GM18508 (cell line): ENCODE results near the gene ETFDH.
"Not testable (repeated sequence)": the region's sequence is repeated elsewhere in the genome, so short reads cannot be mapped to it uniquely, and the experiment has no call there.

Experiments
- ATAC-seq: cut with Tn5 transposase; IDR thresholded peaks from one replicate; pipeline ENCODE4 v1.9.1; 2021; ENCODE audit warnings: moderate number of reproducible peaks; ENCODE audit not compliant: insufficient read depth, unreplicated experiment

Gene ETFDH

DNA sequence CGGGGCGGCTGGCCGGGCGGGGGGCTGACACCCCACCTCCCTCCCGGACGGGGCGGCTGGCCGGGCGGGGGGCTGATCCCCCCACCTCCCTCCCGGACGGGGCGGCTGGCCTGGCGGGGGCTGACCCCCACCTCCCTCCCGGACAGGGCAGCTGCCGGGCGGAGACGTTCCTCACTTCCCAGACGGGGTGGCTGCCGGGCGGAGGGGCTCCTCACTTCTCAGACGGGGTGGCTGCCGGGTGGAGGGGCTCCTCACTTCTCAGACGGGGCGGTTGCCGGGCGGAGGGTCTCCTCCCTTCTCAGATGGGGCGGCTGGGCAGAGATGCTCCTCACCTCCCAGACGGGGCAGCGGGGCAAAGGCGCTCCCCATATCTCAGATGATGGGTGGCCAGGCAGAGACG, 74.4 kb downstream of the ETFDH start:
- not testable (repeated sequence) for ATAC-seq

DNA sequence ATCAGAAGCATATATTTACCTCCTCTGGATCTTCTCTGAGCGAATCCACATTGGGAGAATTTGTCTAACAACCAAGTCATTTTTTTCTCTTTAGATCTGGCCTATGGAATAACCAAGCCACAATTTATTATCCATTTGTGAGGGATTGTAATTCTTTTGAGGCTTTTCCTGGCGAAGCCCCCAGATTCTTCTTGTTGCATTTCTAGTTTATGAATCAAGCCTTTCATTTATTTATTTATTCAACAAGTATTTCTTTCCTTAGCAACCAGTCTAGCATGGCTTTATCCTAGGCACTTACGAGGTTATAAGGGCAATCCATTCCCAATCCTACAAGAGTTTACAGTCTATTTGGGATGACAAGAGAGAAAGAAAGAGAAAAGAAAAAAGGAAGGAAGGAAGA, 78.3 kb downstream of the ETFDH start:
- ATAC-seq = no peak

- ATAC-seq = no peak
Observed at GRCh38 chr4:158754385-158755180, 82.5 kb downstream of the ETFDH start.

DNA sequence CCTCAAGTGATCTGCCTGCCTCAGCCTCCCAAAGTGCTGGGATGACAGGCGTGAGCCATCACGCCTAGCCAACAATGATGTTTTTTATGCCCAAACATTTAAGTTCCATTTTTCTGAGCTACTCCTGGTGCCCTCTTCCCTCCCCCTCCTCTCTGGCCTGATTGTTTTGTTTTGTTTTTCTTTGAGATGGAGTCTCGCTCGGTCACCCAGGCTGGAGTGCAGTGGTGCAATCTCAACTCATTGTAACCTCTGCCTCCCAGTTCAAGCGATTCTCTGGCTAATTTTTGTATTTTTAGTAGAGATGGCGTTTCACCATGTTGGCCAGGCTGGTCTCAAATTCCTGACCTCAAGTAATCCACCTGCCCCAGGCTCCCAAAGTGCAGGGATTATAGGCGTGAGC, 83.7 kb downstream of the ETFDH start:
- not testable (repeated sequence) for ATAC-seq

- no peak for ATAC-seq
Observed at GRCh38 chr4:158756588-158756987, 84.5 kb downstream of the ETFDH start.

- ATAC-seq = no peak
Observed at GRCh38 chr4:158758142-158758541, 86.0 kb downstream of the ETFDH start.

- no peak for ATAC-seq
Observed at GRCh38 chr4:158758703-158759102, 86.6 kb downstream of the ETFDH start.
